Dermis blood vessel endothelial cell (primary cell): Measurements from ENCODE around the gene OR4C11. TPM values are rescaled to one million over a fixed set of nuclear protein-coding genes. Genes with fewer than 3 reads are reported as not detected.

Source experiments
- DNase-seq: peaks from one replicate; pipeline ENCODE4 v3.0.0; 2010
- total RNA-seq: library from RNA; depleted of rRNA; stranded (reverse); fragments of >200 nt; gene quantifications from 2 replicates; pipeline ENCODE4 v1.2.3, GENCODE V29; 2014

The OR4C11 gene, protein sequence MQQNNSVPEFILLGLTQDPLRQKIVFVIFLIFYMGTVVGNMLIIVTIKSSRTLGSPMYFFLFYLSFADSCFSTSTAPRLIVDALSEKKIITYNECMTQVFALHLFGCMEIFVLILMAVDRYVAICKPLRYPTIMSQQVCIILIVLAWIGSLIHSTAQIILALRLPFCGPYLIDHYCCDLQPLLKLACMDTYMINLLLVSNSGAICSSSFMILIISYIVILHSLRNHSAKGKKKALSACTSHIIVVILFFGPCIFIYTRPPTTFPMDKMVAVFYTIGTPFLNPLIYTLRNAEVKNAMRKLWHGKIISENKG
- not detected in 2 replicates for total RNA-seq

- no peak for DNase-seq
Measured at GRCh38 chr11:55607545-55607944, at the start of gene OR4C11. Gene OR4C11, minus strand, starts transcription at chr11:55607645. Its CDS starts 3,272 bp downstream, at chr11:55604373.

DNA sequence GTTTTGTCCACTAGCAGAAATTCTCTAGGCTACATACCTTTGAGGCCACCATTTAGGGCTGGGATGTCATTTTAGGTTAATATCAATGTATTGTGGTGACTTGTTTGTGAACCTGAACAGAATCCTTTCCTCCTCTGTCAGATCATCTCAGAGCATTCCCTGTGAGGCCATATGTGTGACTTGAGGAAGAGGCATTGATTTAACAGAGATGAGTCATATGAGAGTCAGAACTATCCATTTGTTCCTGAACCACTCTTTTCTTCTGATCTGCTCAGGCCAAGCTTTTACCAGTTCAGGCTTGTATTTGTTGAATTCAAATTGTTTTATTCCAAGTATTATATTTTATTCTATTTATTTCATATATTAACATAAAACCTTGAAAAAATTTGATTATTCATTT, 47.7 kb upstream of the OR4C11 start:
- no peak for DNase-seq

- DNase-seq = no peak
Measured at GRCh38 chr11:55652560-55652959, 45.1 kb upstream of the OR4C11 start.

- no peak for DNase-seq
Measured at GRCh38 chr11:55648027-55648426, 40.6 kb upstream of the OR4C11 start, which contains the start of gene OR4S2. Gene OR4S2, plus strand, starts transcription at chr11:55648327. Its CDS starts 2,577 bp downstream, at chr11:55650904.

DNA sequence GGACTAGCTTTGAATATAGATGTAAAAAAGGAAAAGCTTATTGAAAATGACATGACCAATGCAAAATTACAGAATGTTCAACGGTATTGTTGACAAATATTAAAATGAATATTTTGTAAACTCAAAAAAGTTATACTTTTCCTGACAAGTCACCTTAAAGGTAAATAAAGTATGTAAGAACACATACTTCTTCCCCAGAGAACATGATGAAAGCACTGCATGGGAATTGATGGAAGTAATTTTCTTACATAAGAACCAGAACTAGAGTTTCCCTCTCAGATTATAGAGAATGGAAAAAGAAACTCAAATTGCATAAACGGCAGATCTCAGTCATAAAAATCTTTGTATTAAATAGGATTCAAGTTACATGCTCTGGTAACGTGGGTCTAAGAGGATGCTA, 27.4 kb upstream of the OR4C11 start, which contains the start of gene OR4P4:
Gene OR4P4, plus strand, starts transcription at position 301 of the 400 bp plus-strand sequence.
- no peak for DNase-seq

DNA sequence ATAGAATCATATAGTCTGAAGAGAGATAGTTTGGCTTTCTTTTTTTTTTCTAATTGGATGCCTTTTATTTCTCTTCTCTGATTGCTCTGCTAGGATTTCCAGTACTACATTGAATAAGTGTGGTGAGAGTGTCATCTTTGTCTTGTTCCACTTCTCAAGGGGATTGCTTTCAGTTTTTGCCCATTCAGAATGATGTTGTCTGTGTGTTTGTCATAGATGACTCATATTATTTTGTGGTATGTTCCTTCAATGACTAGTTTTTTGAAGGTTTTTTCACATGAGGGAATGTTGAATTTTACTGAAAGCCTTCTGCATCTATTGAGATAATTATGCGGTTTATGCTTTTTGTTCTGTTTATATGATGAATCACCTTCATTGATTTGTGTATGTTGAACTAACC, 17.1 kb upstream of the OR4C11 start:
- no peak for DNase-seq

DNA sequence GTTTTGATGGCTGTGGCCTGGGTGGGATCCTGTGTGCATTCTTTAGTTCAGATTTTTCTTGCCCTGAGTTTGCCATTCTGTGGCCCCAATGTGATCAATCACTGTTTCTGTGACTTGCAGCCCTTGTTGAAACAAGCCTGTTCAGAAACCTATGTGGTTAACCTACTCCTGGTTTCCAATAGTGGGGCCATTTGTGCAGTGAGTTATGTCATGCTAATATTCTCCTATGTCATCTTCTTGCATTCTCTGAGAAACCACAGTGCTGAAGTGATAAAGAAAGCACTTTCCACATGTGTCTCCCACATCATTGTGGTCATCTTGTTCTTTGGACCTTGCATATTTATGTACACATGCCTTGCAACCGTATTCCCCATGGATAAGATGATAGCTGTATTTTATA, 34.9 kb downstream of the OR4C11 start:
- no peak for DNase-seq

DNA sequence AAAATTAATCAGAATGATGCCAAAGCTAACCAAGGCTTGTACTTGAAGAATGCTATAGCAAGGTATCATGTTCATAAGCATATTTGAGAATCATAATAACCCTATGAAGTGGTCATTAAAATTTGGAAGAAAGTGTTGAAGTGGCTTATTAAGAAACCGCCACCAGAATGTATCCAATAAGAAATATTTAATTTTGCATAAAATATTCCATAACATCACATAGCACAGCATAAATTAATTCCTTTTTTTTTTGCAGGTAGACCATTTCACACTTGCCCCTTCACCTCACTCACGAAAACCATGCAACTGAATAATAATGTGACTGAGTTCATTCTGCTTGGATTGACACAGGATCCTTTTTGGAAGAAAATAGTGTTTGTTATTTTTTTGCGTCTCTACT, 35.6 kb downstream of the OR4C11 start, which contains the start of gene OR4C16:
Gene OR4C16, plus strand, starts transcription at position 301 of the 400 bp plus-strand sequence. Its CDS starts 0 bp downstream, at position 301.
- DNase-seq = no peak

DNA sequence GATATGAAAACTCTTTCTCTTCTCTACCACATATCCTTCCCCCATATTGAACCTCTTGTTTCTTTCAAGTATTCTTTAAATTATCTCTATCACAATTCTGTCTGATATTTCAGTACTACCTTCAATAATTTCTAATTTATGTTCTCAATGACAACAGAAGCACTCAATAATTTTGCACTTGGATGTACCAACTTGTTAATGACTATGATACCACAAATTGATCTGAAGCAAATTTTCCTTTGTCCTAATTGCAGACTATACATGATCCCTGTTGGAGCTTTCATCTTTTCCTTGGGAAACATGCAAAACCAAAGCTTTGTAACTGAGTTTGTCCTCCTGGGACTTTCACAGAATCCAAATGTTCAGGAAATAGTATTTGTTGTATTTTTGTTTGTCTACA, 53.3 kb downstream of the OR4C11 start, which contains the start of gene OR4C15:
Gene OR4C15, plus strand, starts transcription at position 301 of the 400 bp plus-strand sequence. Its CDS starts 0 bp downstream, at position 301.
- no peak for DNase-seq

Other genes starting within 250 kb of the OR4C11 start
- not detected in 2 replicates for gene OR4A15, start 239.7 kb downstream of the OR4C11 start, total RNA-seq
- not detected in 2 replicates for gene OR4C15, start 53.2 kb downstream of the OR4C11 start, total RNA-seq
- not detected in 2 replicates for gene OR4C16, start 35.5 kb downstream of the OR4C11 start, total RNA-seq
- not detected in 2 replicates for gene OR4P4, start 27.5 kb upstream of the OR4C11 start, total RNA-seq
- gene OR4S2, start 40.7 kb upstream of the OR4C11 start, total RNA-seq = not detected in 2 replicates
- not detected in 2 replicates for gene OR4C6, start 54.6 kb upstream of the OR4C11 start, total RNA-seq
- gene OR5D13, start 165.8 kb upstream of the OR4C11 start, total RNA-seq = not detected in 2 replicates
- not detected in 2 replicates for gene OR5D14, start 187.9 kb upstream of the OR4C11 start, total RNA-seq
- not detected in 2 replicates for gene OR5L1, start 203.7 kb upstream of the OR4C11 start, total RNA-seq
- gene OR5D18, start 212.0 kb upstream of the OR4C11 start, total RNA-seq = not detected in 2 replicates
- gene OR5L2, start 219.6 kb upstream of the OR4C11 start, total RNA-seq = not detected in 2 replicates
- gene OR5D16, start 231.1 kb upstream of the OR4C11 start, total RNA-seq = not detected in 2 replicates